ENCODE data around the gene VSTM2L.

Gene VSTM2L

GRCh38 chr20:37915434-37915787, 12.5 kb downstream of the VSTM2L start:
- H3K27ac ChIP-seq, result no peak overlapping the region
- DNase-seq (ENCODE audit: low read depth, low spot score), result no peak

- DNase-seq (ENCODE audit: low read depth, low spot score), result no peak
- H3K27ac ChIP-seq, result no peak overlapping the region
Observed at GRCh38 chr20:37915800-37916570, 13.1 kb downstream of the VSTM2L start.

- H3K27ac ChIP-seq, result no peak overlapping the region
- DNase-seq (ENCODE audit: low read depth, low spot score), result no peak
Observed at GRCh38 chr20:37917461-37917860, 14.5 kb downstream of the VSTM2L start.

- no peak for DNase-seq (ENCODE audit: low read depth, low spot score)
- no peak overlapping the region for H3K27ac ChIP-seq
Observed at GRCh38 chr20:37918035-37918434, 15.1 kb downstream of the VSTM2L start.

- no peak for DNase-seq (ENCODE audit: low read depth, low spot score)
- H3K27ac ChIP-seq, result no peak overlapping the region
Observed at GRCh38 chr20:37919389-37920040, 16.6 kb downstream of the VSTM2L start.

GRCh38 chr20:37920270-37920669, 17.3 kb downstream of the VSTM2L start:
- no peak overlapping the region for H3K27ac ChIP-seq
- no peak for DNase-seq (ENCODE audit: low read depth, low spot score)

- no peak overlapping the region for H3K27ac ChIP-seq
- DNase-seq (ENCODE audit: low read depth, low spot score), result no peak
Observed at GRCh38 chr20:37920679-37921322, 17.9 kb downstream of the VSTM2L start.

GRCh38 chr20:37921341-37921929, 18.5 kb downstream of the VSTM2L start:
- no peak for DNase-seq (ENCODE audit: low read depth, low spot score)
- no peak overlapping the region for H3K27ac ChIP-seq

- no peak for DNase-seq (ENCODE audit: low read depth, low spot score)
Observed at GRCh38 chr20:37922016-37922415, 19.1 kb downstream of the VSTM2L start.

GRCh38 chr20:37925265-37926165, 22.6 kb downstream of the VSTM2L start:
- DNase-seq (ENCODE audit: low read depth, low spot score), result no peak
- no peak overlapping the region for H3K27ac ChIP-seq

More at GRCh38 chr20:37922016-37922415, 19.1 kb downstream of the VSTM2L start:
- H3K27ac ChIP-seq, result no peak overlapping the region

- no peak for DNase-seq (ENCODE audit: low read depth, low spot score)
- no peak overlapping the region for H3K27ac ChIP-seq
Observed at GRCh38 chr20:37926612-37927011, 23.7 kb downstream of the VSTM2L start.

GRCh38 chr20:37927410-37928095, 24.6 kb downstream of the VSTM2L start:
- no peak overlapping the region for H3K27ac ChIP-seq
- no peak for DNase-seq (ENCODE audit: low read depth, low spot score)

- no peak for DNase-seq (ENCODE audit: low read depth, low spot score)
- H3K27ac ChIP-seq, result no peak overlapping the region
Observed at GRCh38 chr20:37928996-37929682, 26.2 kb downstream of the VSTM2L start.

GRCh38 chr20:37929683-37930014, 26.7 kb downstream of the VSTM2L start:
- DNase-seq (ENCODE audit: low read depth, low spot score), result no peak
- no peak overlapping the region for H3K27ac ChIP-seq

GRCh38 chr20:37931153-37931922, 28.4 kb downstream of the VSTM2L start:
- DNase-seq (ENCODE audit: low read depth, low spot score), result no peak

GRCh38 chr20:37932074-37932473, 29.1 kb downstream of the VSTM2L start:
- no peak overlapping the region for H3K27ac ChIP-seq
- no peak for DNase-seq (ENCODE audit: low read depth, low spot score)

More at GRCh38 chr20:37931153-37931922, 28.4 kb downstream of the VSTM2L start:
- H3K27ac ChIP-seq, result no peak overlapping the region

- H3K27ac ChIP-seq, result no peak overlapping the region
- no peak for DNase-seq (ENCODE audit: low read depth, low spot score)
Observed at GRCh38 chr20:37932919-37933318, 30.0 kb downstream of the VSTM2L start.

Data from epithelial cell of prostate (primary cell).